A549 (cell line): Measurements from ENCODE around the gene KIAA0753. TPM values are rescaled to one million over a fixed set of nuclear protein-coding genes. Genes with fewer than 3 reads are reported as not detected.

Source experiments
- ATAC-seq, 2 experiments: fragments of 200-7000 bp in 1 of 2; fragments of >200 bp in 1 of 2; cut with Nextera tagmentation in 1 of 2; cut with Tn5 transposase in 1 of 2; 3 replicates each; pipeline versions ENCODE4 v1.8.0 to v1.9.1; 2018 to 2020; ENCODE audit warnings: mild to moderate bottlenecking in 1 of 2, moderate library complexity in 1 of 2
- CTCF ChIA-PET: fragments of 300-600 bp; sonication (Branson Sonifier 250); formaldehyde crosslinking; extraction: SDS; loops from one replicate; lab custom pipeline; 2021; ENCODE audit warnings: antibody characterized with exemption, inconsistent platforms; lab: Yijun Ruan, JAX
- POLR2A ChIA-PET: fragments of 350-600 bp; formaldehyde crosslinking; extraction: SDS; loops from one replicate; lab custom pipeline; 2021; ENCODE audit warnings: antibody characterized with exemption, inconsistent platforms; lab: Yijun Ruan, JAX
- DNase-seq, 2 experiments: peaks; one replicate each; pipeline versions ENCODE4 v3.0.0 to v3.0.0-alpha.2; 2011 to 2016; ENCODE audit warnings: low read depth in 1 of 2, low spot score in 1 of 2
- FAIRE-seq: peaks from 2 replicates; lab custom pipeline; 2011; peaks lifted over from hg19 to GRCh38; lab: Jason Lieb, UNC
- H3K27ac ChIP-seq, 2 experiments: fragments of >200 bp; sonication (Bioruptor Twin); formaldehyde crosslinking; 3 replicates each; pipeline ENCODE4 v1.5.1; 2016 to 2017
- H3K4me1 ChIP-seq: fragments of >200 bp; sonication (Bioruptor Twin); formaldehyde crosslinking; 3 replicates; pipeline ENCODE4 v1.6.1; 2016
- H3K4me2 ChIP-seq: fragments of >200 bp; sonication (Bioruptor Twin); formaldehyde crosslinking; 3 replicates; pipeline ENCODE4 v1.6.1; 2016
- H3K4me3 ChIP-seq: fragments of >200 bp; sonication (Bioruptor Twin); formaldehyde crosslinking; 3 replicates; pipeline ENCODE4 v1.5.1; 2016
- H3K9me3 ChIP-seq: fragments of >200 bp; sonication (Bioruptor Twin); formaldehyde crosslinking; 3 replicates; pipeline ENCODE4 v1.6.1; 2016
- CHD4 ChIP-seq: fragments of 200-600 bp; sonication (generic); IDR thresholded peaks from 2 replicates; pipeline ENCODE4 v1.6.1; 2016; ENCODE audit warnings: antibody characterized with exemption, mild to moderate bottlenecking, borderline replicate concordance
- EHF ChIP-seq: fragments of 250-450 bp; sonication (Bioruptor Pico); IDR thresholded peaks from 2 replicates; pipeline ENCODE4 v1.5.0; 2020; ENCODE audit warnings: mild to moderate bottlenecking
- EHMT2 ChIP-seq: fragments of 200-600 bp; sonication (generic); IDR thresholded peaks from 2 replicates; pipeline ENCODE4 v1.6.1; 2016; ENCODE audit warnings: antibody characterized with exemption, low read depth, mild to moderate bottlenecking, moderate library complexity
- ESRRA ChIP-seq: fragments of 150-350 bp; IDR thresholded peaks from 2 replicates; pipeline ENCODE4 v1.6.1; 2014; ENCODE audit warnings: mild to moderate bottlenecking, low read length, borderline replicate concordance
- FOSL2 ChIP-seq, 2 experiments: fragments of 450-650 bp in 1 of 2; fragments of >200 bp in 1 of 2; sonication (Bioruptor Twin) in 1 of 2; formaldehyde crosslinking; IDR thresholded peaks; 2 replicates each; pipeline versions ENCODE4 v1.5.0 to v1.6.1; 2016 to 2020; ENCODE audit warnings: mild to moderate bottlenecking in 1 of 2, moderate library complexity in 1 of 2
- GATA3 ChIP-seq: IDR thresholded peaks from 2 replicates; pipeline ENCODE4 v1.6.1; 2012; ENCODE audit warnings: borderline replicate concordance
- HDAC2 ChIP-seq: fragments of 200-600 bp; sonication (generic); IDR thresholded peaks from 2 replicates; pipeline ENCODE4 v1.6.1; 2016
- HMGXB4 ChIP-seq: fragments of 250-450 bp; sonication (Bioruptor Pico); IDR thresholded peaks from 2 replicates; pipeline ENCODE4 v1.5.0; 2021; ENCODE audit warnings: mild to moderate bottlenecking, moderate library complexity, borderline replicate concordance
- JUN ChIP-seq, 2 experiments: fragments of >200 bp; sonication (Bioruptor Twin); formaldehyde crosslinking; IDR thresholded peaks; 2 replicates in 1 of 2; 3 replicates in 1 of 2; pipeline ENCODE4 v1.6.1; 2016 to 2017
- MAFK ChIP-seq: fragments of 450-650 bp; IDR thresholded peaks from 2 replicates; pipeline ENCODE4 v1.6.1; 2014; ENCODE audit not compliant: partially characterized antibody
- NFE2L2 ChIP-seq: fragments of 150-350 bp; conservative IDR thresholded peaks from 2 replicates; pipeline ENCODE4 v1.6.1; 2014; ENCODE audit warnings: low read length
- NPAS2 ChIP-seq: fragments of 250-450 bp; sonication (Bioruptor Pico); IDR thresholded peaks from 2 replicates; pipeline ENCODE4 v1.8.0; 2022; ENCODE audit warnings: mild to moderate bottlenecking, moderate library complexity, borderline replicate concordance
- PBX3 ChIP-seq: IDR thresholded peaks from 2 replicates; pipeline ENCODE4 v1.6.1; 2012
- PHF8 ChIP-seq: fragments of 200-600 bp; sonication (generic); IDR thresholded peaks from 2 replicates; pipeline ENCODE4 v1.6.1; 2016; ENCODE audit warnings: low read depth, mild to moderate bottlenecking, antibody characterized with exemption, moderate library complexity, borderline replicate concordance
- POLR2AphosphoS2 ChIP-seq: conservative IDR thresholded peaks from 2 replicates; pipeline ENCODE4 v1.6.1; 2012; ENCODE audit warnings: low read length, improper control_type of control experiment, inconsistent platforms
- RFX5 ChIP-seq: fragments of 450-650 bp; IDR thresholded peaks from 2 replicates; pipeline ENCODE4 v1.7.1; 2014; ENCODE audit warnings: antibody characterized with exemption, mild to moderate bottlenecking, moderate library complexity
- TFCP2L1 ChIP-seq: fragments of 250-450 bp; sonication (Bioruptor Pico); IDR thresholded peaks from 2 replicates; pipeline ENCODE4 v1.5.0; 2021; ENCODE audit warnings: mild to moderate bottlenecking
- ZSCAN20 ChIP-seq: fragments of 250-450 bp; sonication (Bioruptor Pico); IDR thresholded peaks from 2 replicates; pipeline ENCODE4 v1.8.0; 2022; ENCODE audit warnings: mild to moderate bottlenecking, moderate library complexity
- WGBS: methylation state at CpG from one replicate; pipeline ENCODE4 v1.1.6; 2017; ENCODE audit errors: missing lambda C conversion rate; 5-methylcytosine and 5-hydroxymethylcytosine counted together
- polyA plus RNA-seq, 4 experiments: library from polyadenylated mRNA; depleted of rRNA in 3 of 4; stranded (reverse); fragments of >200 nt; fragmentation: RNase III in 1 of 4; extraction: RNeasy Plus Mini Kit Qiagen cat#74134 plus additional on column Dnase treatment in 1 of 4; gene quantifications; 2 replicates in 3 of 4; 3 replicates in 1 of 4; pipeline ENCODE4 v1.2.3, GENCODE V29; 2011 to 2017
- TF ChIP-seq, protein P1 (sequence below): fragments of 200-600 bp; sonication (generic); IDR thresholded peaks from 2 replicates; pipeline ENCODE4 v1.6.1; 2016; ENCODE audit warnings: antibody characterized with exemption, mild to moderate bottlenecking, moderate library complexity

Gene KIAA0753
- polyA plus RNA-seq, 2 of the 4 experiments (the other 2 are of a cell fraction): 13.6 to 15.2 TPM

DNA sequence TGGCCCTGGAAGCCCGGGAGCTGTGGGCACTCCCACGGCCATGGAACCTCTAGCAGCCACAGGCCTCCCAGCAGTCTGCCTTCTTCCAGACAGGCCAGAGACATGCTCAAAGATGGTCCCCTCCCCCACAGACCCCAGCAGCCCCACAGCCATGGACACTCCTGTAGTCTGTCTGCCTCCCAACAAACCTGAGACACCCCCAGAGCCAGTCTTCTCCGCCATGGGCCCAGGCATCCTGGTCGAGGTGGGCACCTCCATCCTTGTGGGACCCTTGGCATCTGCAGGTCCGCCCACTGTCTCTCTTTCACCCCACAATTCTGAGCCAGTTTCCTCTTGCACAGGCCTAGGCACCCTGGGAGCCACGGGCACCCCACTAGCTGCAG is 3.1 kb downstream of the KIAA0753 start:
- TF ChIP-seq POLR2AphosphoS2 (no peak), JUN (IDR thresholded peaks at IDR 0.05) (no peak), TFCP2L1 (CRISPR knock-in tag) (no peak)
- Histone ChIP-seq H3K4me2 (no peak overlapping the region), H3K27ac (no peak overlapping the region), H3K4me1 (peaks cover 18% of the 10 kb centered on the region), H3K4me3 (no peak overlapping the region), H3K9me3 (no peaks in the 10 kb centered on the region)
- 92% methylated on average over 6 of the region's 6 CpGs for WGBS
- ATAC-seq (no peak), FAIRE-seq (no peak), DNase-seq (no peak)
- ChIA-PET POLR2A (no interaction called here), CTCF (interaction anchor here (1.0 to 4.2 kb wide), 4 partner anchors 9 to 164 kb away, joined by 4 to 24 read pairs (median 4); no protein-coding TSS in a partner anchor)

DNA sequence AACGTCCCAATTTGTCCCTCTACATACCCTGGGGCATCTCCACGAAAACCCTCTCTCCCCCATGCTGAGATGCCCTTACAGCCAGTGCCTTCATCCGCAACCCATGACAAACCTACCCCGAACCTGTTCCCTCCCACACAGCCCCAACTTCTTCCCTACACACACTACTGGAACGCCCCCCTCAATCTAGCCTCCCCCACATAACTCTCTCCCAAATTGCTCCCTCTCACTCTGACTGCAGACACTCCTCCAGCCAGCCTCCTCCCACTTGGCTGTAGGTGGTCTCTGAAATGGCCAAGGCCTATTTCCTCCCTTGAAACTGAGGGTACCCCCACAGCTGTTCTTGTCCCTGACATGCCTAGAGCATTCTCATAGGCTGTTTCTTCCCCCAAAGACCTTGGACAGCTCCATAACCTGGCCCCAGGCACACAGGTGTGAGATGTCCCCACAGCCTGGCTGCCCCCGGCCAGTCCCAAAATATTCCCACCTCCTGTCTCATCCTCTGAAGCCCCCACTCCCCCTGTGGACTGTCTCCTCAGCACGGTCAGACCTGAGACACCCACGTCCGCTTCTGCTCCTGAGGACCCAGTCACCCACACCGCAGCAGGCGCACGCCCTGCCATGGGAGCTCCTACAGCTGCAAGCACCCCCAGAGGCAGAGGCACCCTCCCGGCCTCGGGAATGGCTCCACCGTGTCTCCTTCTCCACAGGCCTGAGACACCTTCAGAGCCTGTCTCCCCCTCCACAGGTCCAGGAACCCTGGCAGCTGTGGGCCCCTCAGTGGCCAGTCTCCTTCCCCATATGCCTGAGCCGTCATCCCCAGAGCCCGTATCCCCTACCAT is 3.7 kb downstream of the KIAA0753 start:
- ChIA-PET POLR2A (no interaction called here), CTCF (interaction anchor here (0.8 to 4.2 kb wide), 6 partner anchors 8 to 164 kb away, joined by 3 to 24 read pairs (median 4); no protein-coding TSS in a partner anchor)
- ATAC-seq: no peak
- H3K27ac ChIP-seq: no peak overlapping the region
- peaks cover 12% of the 10 kb centered on the region for H3K4me1 ChIP-seq
- H3K4me2 ChIP-seq: no peak overlapping the region
- TF ChIP-seq, protein P1, sequence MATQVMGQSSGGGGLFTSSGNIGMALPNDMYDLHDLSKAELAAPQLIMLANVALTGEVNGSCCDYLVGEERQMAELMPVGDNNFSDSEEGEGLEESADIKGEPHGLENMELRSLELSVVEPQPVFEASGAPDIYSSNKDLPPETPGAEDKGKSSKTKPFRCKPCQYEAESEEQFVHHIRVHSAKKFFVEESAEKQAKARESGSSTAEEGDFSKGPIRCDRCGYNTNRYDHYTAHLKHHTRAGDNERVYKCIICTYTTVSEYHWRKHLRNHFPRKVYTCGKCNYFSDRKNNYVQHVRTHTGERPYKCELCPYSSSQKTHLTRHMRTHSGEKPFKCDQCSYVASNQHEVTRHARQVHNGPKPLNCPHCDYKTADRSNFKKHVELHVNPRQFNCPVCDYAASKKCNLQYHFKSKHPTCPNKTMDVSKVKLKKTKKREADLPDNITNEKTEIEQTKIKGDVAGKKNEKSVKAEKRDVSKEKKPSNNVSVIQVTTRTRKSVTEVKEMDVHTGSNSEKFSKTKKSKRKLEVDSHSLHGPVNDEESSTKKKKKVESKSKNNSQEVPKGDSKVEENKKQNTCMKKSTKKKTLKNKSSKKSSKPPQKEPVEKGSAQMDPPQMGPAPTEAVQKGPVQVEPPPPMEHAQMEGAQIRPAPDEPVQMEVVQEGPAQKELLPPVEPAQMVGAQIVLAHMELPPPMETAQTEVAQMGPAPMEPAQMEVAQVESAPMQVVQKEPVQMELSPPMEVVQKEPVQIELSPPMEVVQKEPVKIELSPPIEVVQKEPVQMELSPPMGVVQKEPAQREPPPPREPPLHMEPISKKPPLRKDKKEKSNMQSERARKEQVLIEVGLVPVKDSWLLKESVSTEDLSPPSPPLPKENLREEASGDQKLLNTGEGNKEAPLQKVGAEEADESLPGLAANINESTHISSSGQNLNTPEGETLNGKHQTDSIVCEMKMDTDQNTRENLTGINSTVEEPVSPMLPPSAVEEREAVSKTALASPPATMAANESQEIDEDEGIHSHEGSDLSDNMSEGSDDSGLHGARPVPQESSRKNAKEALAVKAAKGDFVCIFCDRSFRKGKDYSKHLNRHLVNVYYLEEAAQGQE: 0 out of 2 replicates have a peak, but pooled peaks have one; percentile 47
- TF ChIP-seq PHF8: no peak
- no peaks in the 10 kb centered on the region for H3K9me3 ChIP-seq
- 94% methylated on average over 17 of the region's 17 CpGs for WGBS
- no peak overlapping the region for H3K4me3 ChIP-seq
- FAIRE-seq: no peak
- no peak for DNase-seq

- Histone ChIP-seq H3K9me3 (no peaks in the 10 kb centered on the region), H3K4me2 (no peak overlapping the region), H3K4me3 (no peak overlapping the region), H3K4me1 (peaks cover 9% of the 10 kb centered on the region), H3K27ac (no peak overlapping the region)
- FAIRE-seq (peak; percentile 23), ATAC-seq (no peak), DNase-seq (no peak)
- CTCF ChIA-PET: interaction anchor here (1.5 to 2.1 kb wide), 3 partner anchors 12 to 163 kb away, joined by 4 to 8 read pairs (median 7); no protein-coding TSS in a partner anchor
- WGBS: 82% methylated on average over 2 of the region's 2 CpGs
- POLR2A ChIA-PET: interaction anchor here (0.5 kb wide), 1 partner anchor 807 kb away, joined by 5 read pairs; no protein-coding TSS in a partner anchor
- TF ChIP-seq GATA3 (no peak), TFCP2L1 (CRISPR knock-in tag) (no peak), ESRRA (no peak), PBX3 (no peak), FOSL2 (IDR thresholded peaks at IDR 0.05) (no peak), FOSL2 (CRISPR knock-in tag; IDR thresholded peaks at IDR 0.05) (no peak)
- TF ChIP-seq, all 56 proteins: peak for 0
These were observed 4.4 kb downstream of the KIAA0753 start for GRCh38 chr17:6636105-6636504.

DNA sequence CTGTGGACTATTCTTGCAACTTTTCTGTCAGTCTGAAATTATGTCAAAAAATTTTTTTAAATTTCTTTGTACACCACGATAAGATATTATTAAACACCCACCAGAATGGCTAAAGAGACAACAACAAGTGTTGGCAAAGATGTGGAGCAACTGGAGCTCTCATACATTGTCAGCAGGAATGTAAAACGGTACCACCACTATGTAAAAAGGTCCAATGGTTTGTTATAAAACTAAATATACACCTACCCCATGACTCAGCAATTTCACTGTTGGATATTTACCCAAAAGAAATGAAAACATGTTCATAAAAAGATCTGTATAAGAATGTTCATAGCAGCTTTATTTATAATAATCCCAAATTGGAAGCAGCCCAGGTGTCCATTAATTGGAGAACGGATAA is 7.2 kb downstream of the KIAA0753 start:
- WGBS: 93% methylated on average over 3 of the region's 3 CpGs
- Histone ChIP-seq H3K9me3 (no peaks in the 10 kb centered on the region), H3K4me3 (no peak overlapping the region), H3K4me2 (no peak overlapping the region), H3K4me1 (no peaks in the 10 kb centered on the region), H3K27ac (no peak overlapping the region)
- ATAC-seq: no peak
- ChIA-PET CTCF (no interaction called here), POLR2A (no interaction called here)
- FAIRE-seq: peak; percentile 49
- DNase-seq: no peak
- TF ChIP-seq MAFK: peak; percentile 95
- TF ChIP-seq HMGXB4 (CRISPR knock-in tag): no peak
- TF ChIP-seq EHF (CRISPR knock-in tag): no peak
- no peak for TF ChIP-seq HDAC2
- no peak for TF ChIP-seq GATA3
- TF ChIP-seq RFX5: no peak
- peak; percentile 97 for TF ChIP-seq NFE2L2
- no peak for TF ChIP-seq ZSCAN20 (CRISPR knock-in tag)
- no peak for TF ChIP-seq NPAS2 (CRISPR knock-in tag)
- TF ChIP-seq PBX3: no peak
- TF ChIP-seq FOSL2 (IDR thresholded peaks at IDR 0.05): no peak
- no peak for TF ChIP-seq FOSL2 (CRISPR knock-in tag; IDR thresholded peaks at IDR 0.05)
- TF ChIP-seq TFCP2L1 (CRISPR knock-in tag): no peak
- TF ChIP-seq JUN (IDR thresholded peaks at IDR 0.05): no peak
- TF ChIP-seq CHD4: no peak
- no peak for TF ChIP-seq EHMT2
